Spleen (tissue), 7 donors: ENCODE data around the gene ALDH1A1.

Source experiments
- POLR2A ChIP-seq, 3 donors: fragments of 450-650 bp; IDR thresholded peaks; one replicate each; pipeline ENCODE4 v1.5.1; 2017; ENCODE audit warnings: antibody characterized with exemption in 3 of 3, mild to moderate bottlenecking in 1 of 3
- POLR2AphosphoS5 ChIP-seq, 3 donors: sonication (generic); formaldehyde crosslinking; IDR thresholded peaks; one replicate each; pipeline ENCODE4 v1.5.1; 2017; ENCODE audit warnings: antibody characterized with exemption in 3 of 3
- TF ChIP-seq, protein P1 (sequence below), 11 experiments: fragments of 200-600 bp in 7 of 11; fragments of 450-650 bp in 4 of 11; sonication (generic) in 4 of 11; IDR thresholded peaks in 8 of 11; conservative IDR thresholded peaks in 3 of 11; 1 replicate in 7 of 11; 2 replicates in 4 of 11; pipeline versions ENCODE4 v1.4.0 to v1.8.0; 2016 to 2021; ENCODE audit warnings: antibody characterized with exemption in 11 of 11, inconsistent platforms in 4 of 11, mild to moderate bottlenecking in 1 of 11
- donor health status: DM: no; HTN: no; CAD: no; lungs with moderate emphysema.
- donor health status: DM: no; HTN: no; CAD: no.
- donor health status: DM: no; HTN: no; CAD: no.

DNA sequence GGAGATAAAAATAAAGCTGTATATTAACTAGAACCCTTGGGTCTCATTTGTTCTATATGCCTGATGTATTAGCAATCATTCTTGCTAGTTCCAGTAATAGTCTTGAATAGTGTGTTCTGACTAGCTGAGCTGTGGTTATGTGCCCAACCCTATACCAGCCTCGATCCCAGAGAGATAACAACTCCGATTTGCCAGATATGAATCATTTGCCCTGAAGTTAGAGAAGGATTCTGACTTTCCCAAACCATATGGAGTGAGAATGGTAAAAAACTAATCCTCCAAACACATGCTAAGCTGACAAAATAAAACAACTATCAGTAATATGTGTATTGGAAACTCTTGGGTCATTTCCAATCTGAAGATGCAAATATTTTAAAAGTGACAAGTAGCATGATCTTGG, 64.8 kb downstream of the ALDH1A1 start:
- TF ChIP-seq POLR2A (IDR thresholded peaks at IDR 0.05): no peak
- TF ChIP-seq, protein P1, sequence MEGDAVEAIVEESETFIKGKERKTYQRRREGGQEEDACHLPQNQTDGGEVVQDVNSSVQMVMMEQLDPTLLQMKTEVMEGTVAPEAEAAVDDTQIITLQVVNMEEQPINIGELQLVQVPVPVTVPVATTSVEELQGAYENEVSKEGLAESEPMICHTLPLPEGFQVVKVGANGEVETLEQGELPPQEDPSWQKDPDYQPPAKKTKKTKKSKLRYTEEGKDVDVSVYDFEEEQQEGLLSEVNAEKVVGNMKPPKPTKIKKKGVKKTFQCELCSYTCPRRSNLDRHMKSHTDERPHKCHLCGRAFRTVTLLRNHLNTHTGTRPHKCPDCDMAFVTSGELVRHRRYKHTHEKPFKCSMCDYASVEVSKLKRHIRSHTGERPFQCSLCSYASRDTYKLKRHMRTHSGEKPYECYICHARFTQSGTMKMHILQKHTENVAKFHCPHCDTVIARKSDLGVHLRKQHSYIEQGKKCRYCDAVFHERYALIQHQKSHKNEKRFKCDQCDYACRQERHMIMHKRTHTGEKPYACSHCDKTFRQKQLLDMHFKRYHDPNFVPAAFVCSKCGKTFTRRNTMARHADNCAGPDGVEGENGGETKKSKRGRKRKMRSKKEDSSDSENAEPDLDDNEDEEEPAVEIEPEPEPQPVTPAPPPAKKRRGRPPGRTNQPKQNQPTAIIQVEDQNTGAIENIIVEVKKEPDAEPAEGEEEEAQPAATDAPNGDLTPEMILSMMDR (IDR thresholded peaks at IDR 0.05 in 8 of 11, conservative IDR thresholded peaks at IDR 0.05 in 3 of 11): no peak
- TF ChIP-seq POLR2AphosphoS5 (IDR thresholded peaks at IDR 0.05): no peak
